ENCODE data around the gene PLEKHM3.

The PLEKHM3 gene

GRCh38 chr2:208049006-208049405, 23.7 kb upstream of the PLEKHM3 start:
- in situ Hi-C loops (cut with HindIII; ENCODE audit: low pct_unique_long_range_greater_than_20kb, low sequenced_read_pairs) = no loop called here
- TF ChIP-seq JUND (IDR thresholded peaks at IDR 0.05; ENCODE audit: low read depth) = no peak
- DNase-seq (ENCODE audit: low read depth in 1 of 2, low spot score in 1 of 2) = no peak

GRCh38 chr2:208047840-208048239, 22.5 kb upstream of the PLEKHM3 start:
- in situ Hi-C loops (cut with HindIII; ENCODE audit: low pct_unique_long_range_greater_than_20kb, low sequenced_read_pairs) = no loop called here
- TF ChIP-seq JUND (IDR thresholded peaks at IDR 0.05; ENCODE audit: low read depth) = no peak
- no peak for DNase-seq (ENCODE audit: low read depth in 1 of 2, low spot score in 1 of 2)

GRCh38 chr2:208046686-208047085, 21.4 kb upstream of the PLEKHM3 start:
- in situ Hi-C loops (cut with HindIII; ENCODE audit: low pct_unique_long_range_greater_than_20kb, low sequenced_read_pairs) = no loop called here
- no peak for TF ChIP-seq JUND (IDR thresholded peaks at IDR 0.05; ENCODE audit: low read depth)
- DNase-seq (ENCODE audit: low read depth in 1 of 2, low spot score in 1 of 2) = no peak

GRCh38 chr2:208042450-208042849, 17.1 kb upstream of the PLEKHM3 start:
- DNase-seq (ENCODE audit: low read depth in 1 of 2, low spot score in 1 of 2) = no peak
- in situ Hi-C loops (cut with HindIII; ENCODE audit: low pct_unique_long_range_greater_than_20kb, low sequenced_read_pairs) = no loop called here
- no peak for TF ChIP-seq JUND (IDR thresholded peaks at IDR 0.05; ENCODE audit: low read depth)

- no peak for TF ChIP-seq JUND (IDR thresholded peaks at IDR 0.05; ENCODE audit: low read depth)
- in situ Hi-C loops (cut with HindIII; ENCODE audit: low pct_unique_long_range_greater_than_20kb, low sequenced_read_pairs) = no loop called here
- no peak for DNase-seq (ENCODE audit: low read depth in 1 of 2, low spot score in 1 of 2)
Measured at GRCh38 chr2:208042041-208042440, 16.7 kb upstream of the PLEKHM3 start.

- no peak for TF ChIP-seq JUND (IDR thresholded peaks at IDR 0.05; ENCODE audit: low read depth)
- in situ Hi-C loops (cut with HindIII; ENCODE audit: low pct_unique_long_range_greater_than_20kb, low sequenced_read_pairs) = no loop called here
- peak; percentile 19 to 54 for DNase-seq (ENCODE audit: low read depth in 1 of 2, low spot score in 1 of 2)
Measured at GRCh38 chr2:208040199-208041171, 15.2 kb upstream of the PLEKHM3 start.

- no peak for TF ChIP-seq JUND (IDR thresholded peaks at IDR 0.05; ENCODE audit: low read depth)
- no peak for DNase-seq (ENCODE audit: low read depth in 1 of 2, low spot score in 1 of 2)
- in situ Hi-C loops (cut with HindIII; ENCODE audit: low pct_unique_long_range_greater_than_20kb, low sequenced_read_pairs) = no loop called here
Measured at GRCh38 chr2:208039376-208040110, 14.2 kb upstream of the PLEKHM3 start.

GRCh38 chr2:208037564-208038487, 12.5 kb upstream of the PLEKHM3 start:
- in situ Hi-C loops (cut with HindIII; ENCODE audit: low pct_unique_long_range_greater_than_20kb, low sequenced_read_pairs) = no loop called here
- peak in 1 of 2 experiments; percentile 39 for DNase-seq (ENCODE audit: low read depth in 1 of 2, low spot score in 1 of 2)
- TF ChIP-seq JUND (IDR thresholded peaks at IDR 0.05; ENCODE audit: low read depth) = no peak

- no peak for DNase-seq (ENCODE audit: low read depth in 1 of 2, low spot score in 1 of 2)
- TF ChIP-seq JUND (IDR thresholded peaks at IDR 0.05; ENCODE audit: low read depth) = no peak
- in situ Hi-C loops (cut with HindIII; ENCODE audit: low pct_unique_long_range_greater_than_20kb, low sequenced_read_pairs) = no loop called here
Measured at GRCh38 chr2:208036357-208036756, 11.0 kb upstream of the PLEKHM3 start.

- no peak for TF ChIP-seq JUND (IDR thresholded peaks at IDR 0.05; ENCODE audit: low read depth)
- in situ Hi-C loops (cut with HindIII; ENCODE audit: low pct_unique_long_range_greater_than_20kb, low sequenced_read_pairs) = no loop called here
- no peak for DNase-seq (ENCODE audit: low read depth in 1 of 2, low spot score in 1 of 2)
Measured at GRCh38 chr2:208034503-208035140, 9.3 kb upstream of the PLEKHM3 start.

- peak in 1 of 2 experiments; percentile 83 for DNase-seq (ENCODE audit: low read depth in 1 of 2, low spot score in 1 of 2)
- in situ Hi-C loops (cut with HindIII; ENCODE audit: low pct_unique_long_range_greater_than_20kb, low sequenced_read_pairs) = no loop called here
- TF ChIP-seq JUND (IDR thresholded peaks at IDR 0.05; ENCODE audit: low read depth) = no peak
Measured at GRCh38 chr2:208033701-208034502, 8.6 kb upstream of the PLEKHM3 start.
